ENCODE data around the gene AGFG1. TPM values are rescaled to one million over a fixed set of nuclear protein-coding genes. Genes with fewer than 3 reads are reported as not detected.

The AGFG1 gene, protein sequence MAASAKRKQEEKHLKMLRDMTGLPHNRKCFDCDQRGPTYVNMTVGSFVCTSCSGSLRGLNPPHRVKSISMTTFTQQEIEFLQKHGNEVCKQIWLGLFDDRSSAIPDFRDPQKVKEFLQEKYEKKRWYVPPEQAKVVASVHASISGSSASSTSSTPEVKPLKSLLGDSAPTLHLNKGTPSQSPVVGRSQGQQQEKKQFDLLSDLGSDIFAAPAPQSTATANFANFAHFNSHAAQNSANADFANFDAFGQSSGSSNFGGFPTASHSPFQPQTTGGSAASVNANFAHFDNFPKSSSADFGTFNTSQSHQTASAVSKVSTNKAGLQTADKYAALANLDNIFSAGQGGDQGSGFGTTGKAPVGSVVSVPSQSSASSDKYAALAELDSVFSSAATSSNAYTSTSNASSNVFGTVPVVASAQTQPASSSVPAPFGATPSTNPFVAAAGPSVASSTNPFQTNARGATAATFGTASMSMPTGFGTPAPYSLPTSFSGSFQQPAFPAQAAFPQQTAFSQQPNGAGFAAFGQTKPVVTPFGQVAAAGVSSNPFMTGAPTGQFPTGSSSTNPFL
- total RNA-seq, result 100 to 1,000 TPM in 3 of 4 donors, 10 to 100 TPM in 1; 85.7 to 265 (median 186) TPM

DNA sequence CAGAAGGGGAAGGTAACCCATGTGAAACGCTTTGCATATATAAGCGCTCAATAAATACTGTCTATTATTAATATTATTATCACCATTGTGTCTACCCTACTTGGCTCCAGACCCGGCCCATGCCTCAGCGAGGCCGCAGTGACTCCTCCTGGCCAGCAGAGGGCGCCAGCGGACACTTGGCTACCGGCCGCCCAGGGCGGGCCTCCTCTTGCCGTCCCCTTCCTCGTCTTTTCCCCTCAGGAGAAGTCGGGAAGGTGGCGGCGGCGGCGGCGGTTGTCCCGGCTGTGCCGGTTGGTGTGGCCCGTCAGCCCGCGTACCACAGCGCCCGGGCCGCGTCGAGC lies at the start of gene AGFG1:
AGFG1 (plus strand) TSS at position 233 of the 341 bp plus-strand sequence. CDS start 266 bp downstream, outside the sequence.
- DNase-seq (ENCODE audit: low spot score) (peak; percentile 76), ATAC-seq (ENCODE audit: low FRiP score) (peak; percentile 93)
- TF ChIP-seq, protein P1, sequence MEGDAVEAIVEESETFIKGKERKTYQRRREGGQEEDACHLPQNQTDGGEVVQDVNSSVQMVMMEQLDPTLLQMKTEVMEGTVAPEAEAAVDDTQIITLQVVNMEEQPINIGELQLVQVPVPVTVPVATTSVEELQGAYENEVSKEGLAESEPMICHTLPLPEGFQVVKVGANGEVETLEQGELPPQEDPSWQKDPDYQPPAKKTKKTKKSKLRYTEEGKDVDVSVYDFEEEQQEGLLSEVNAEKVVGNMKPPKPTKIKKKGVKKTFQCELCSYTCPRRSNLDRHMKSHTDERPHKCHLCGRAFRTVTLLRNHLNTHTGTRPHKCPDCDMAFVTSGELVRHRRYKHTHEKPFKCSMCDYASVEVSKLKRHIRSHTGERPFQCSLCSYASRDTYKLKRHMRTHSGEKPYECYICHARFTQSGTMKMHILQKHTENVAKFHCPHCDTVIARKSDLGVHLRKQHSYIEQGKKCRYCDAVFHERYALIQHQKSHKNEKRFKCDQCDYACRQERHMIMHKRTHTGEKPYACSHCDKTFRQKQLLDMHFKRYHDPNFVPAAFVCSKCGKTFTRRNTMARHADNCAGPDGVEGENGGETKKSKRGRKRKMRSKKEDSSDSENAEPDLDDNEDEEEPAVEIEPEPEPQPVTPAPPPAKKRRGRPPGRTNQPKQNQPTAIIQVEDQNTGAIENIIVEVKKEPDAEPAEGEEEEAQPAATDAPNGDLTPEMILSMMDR (IDR thresholded peaks at IDR 0.05), result peak in 2 of 3 donors; percentile 94 to 97

DNA sequence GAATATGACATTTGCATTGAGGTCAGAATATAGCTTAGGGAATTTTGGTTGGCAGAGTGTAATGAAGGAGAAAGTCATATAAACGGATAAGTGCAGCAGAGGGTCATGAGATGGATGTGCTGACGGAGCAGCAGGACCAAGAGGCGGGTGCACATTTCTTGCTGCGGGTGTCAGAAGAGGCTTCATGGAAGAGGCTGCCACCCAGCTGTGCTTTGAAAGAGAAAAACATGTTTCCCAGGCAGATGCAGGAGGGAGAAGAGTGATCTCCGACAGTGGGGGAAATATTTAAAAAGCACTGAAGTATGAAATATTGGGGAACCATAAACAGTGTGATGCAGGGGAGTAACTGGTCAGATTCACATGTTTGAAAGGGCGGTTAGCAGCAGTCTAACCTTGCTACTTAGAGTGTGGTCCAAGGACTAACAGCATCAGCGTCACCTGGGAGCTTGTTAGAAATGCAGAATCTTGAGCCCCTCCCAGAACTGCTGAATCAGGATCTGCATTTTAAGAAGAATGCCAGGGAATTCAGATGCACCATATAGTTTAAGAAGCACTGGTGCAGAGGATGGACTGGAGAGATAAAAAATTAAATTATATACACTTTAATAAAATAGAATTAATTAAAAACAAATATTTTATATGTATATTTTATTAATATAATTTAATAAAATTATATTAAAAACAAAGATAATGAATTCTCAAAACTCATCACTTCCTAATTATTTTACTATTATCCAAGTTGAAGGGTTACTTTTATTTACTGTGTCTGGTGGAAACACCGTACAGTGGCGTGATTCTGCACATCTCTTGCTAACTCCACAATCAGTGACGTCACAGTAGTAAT lies 48.1 kb upstream of the AGFG1 start:
- no peak for ATAC-seq (ENCODE audit: low FRiP score)
- no peak for DNase-seq (ENCODE audit: low spot score)
- TF ChIP-seq, protein P1 (IDR thresholded peaks at IDR 0.05), result no peak

DNA sequence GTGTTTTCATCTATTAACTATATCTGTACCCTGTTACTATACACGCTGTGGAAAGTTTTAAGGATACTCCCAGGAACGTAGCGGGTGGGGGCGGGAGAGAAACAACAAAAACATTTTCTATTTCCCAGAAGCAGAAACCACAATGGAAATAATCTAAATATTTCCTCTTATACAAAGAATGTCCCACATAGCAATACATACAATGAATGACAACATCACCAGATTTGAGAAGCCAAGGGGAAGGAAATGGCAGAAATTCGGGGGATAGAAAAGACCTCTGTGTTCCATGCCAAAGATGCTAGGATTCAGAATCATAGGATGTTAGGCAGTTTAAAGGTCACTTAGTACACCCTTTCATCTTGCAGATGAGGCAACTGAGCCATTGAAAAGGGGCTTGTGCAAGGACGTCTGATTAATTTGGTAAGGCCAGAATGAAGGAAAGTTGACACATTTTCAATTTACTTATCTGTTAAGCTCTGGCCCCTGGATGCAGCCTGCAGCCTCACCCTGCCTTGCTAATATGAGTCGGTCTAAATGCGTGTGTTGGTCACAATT lies 43.1 kb upstream of the AGFG1 start:
- no peak for DNase-seq (ENCODE audit: low spot score)
- no peak for ATAC-seq (ENCODE audit: low FRiP score)

DNA sequence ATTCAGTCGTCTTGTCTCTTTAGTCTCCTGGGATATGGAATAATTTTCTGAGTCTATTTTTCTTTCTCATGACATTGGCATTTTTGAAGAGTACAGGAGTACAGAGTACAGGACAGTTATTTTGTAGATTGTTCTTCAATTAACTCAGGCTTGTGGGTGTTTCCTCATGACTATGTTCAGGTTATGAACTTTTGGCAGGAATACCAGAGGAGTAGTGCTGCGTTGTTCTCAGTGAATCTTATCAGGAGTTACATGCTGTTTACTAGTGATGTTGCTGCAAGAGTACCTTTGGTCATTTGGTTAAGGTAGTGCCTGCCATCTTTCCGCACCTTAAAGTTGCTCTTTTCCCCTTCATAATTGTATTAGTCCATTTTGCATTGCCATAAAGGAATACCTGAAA lies 41.3 kb upstream of the AGFG1 start:
- TF ChIP-seq, protein P1 (IDR thresholded peaks at IDR 0.05), result no peak
- ATAC-seq (ENCODE audit: low FRiP score), result peak; percentile 87

More for the DNA sequence above, 43.1 kb upstream of the AGFG1 start:
- TF ChIP-seq, protein P1 (IDR thresholded peaks at IDR 0.05), result no peak

DNA sequence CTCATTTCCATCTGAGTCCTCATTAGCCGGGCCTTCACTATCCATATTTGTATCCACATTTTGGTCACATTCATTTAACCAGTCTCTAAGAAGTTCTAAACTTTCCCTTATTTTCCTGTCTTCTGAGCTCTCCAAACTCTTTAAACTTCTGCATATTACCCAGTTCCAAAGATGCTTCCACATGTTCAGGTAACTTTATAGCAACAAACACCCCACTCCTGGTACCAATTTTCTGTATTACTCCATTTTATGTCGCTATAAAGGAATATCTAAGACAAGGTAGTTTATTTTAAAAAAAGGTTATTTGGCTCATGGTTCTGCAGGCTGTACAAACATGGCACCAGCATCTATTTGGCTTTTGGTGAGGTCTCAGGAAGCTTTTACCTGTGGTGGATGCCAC lies 38.8 kb upstream of the AGFG1 start:
- TF ChIP-seq, protein P1 (IDR thresholded peaks at IDR 0.05), result no peak
- DNase-seq (ENCODE audit: low spot score), result no peak
- no peak for ATAC-seq (ENCODE audit: low FRiP score)

More for the DNA sequence above, 41.3 kb upstream of the AGFG1 start:
- DNase-seq (ENCODE audit: low spot score), result no peak

DNA sequence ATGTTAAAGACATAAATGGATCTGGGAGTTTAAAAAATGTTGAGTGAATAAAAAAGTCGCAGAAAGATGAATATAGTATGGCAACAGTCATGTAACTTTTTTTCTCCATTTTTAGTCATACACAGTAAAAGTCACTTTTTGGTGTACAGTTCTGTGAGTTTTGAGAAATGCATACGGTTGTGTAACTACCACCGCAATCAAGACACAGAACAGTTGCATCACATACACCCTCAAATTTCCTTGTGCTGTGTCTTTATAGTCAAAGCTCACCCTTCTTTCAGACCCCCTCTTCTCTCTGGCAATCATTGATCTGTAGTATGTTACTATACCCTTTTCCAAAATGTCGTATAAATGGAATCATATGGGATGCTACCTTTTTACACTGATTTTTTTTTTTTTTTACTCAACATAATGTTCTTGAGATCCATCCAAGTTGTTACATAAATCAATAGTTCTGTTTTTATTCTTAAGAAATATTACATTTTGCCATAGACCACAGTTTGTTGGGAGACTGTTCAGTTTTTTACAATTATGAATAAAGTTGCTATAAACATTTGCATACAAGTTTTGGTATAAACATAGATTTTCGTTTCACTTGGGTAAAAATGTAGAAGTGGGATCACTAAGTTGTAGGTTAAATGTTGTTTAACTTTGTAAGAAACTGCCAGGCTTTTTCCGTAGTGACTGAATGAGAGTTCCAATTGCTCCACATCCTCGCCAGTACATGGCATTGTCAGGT lies 35.4 kb upstream of the AGFG1 start:
- no peak for ATAC-seq (ENCODE audit: low FRiP score)
- TF ChIP-seq, protein P1 (IDR thresholded peaks at IDR 0.05), result no peak

More for the DNA sequence above, 35.4 kb upstream of the AGFG1 start:
- DNase-seq (ENCODE audit: low spot score), result no peak

Measured in omental fat pad (tissue), 4 donors.